Measurements from ENCODE around the gene HIGD1A. TPM values are rescaled to one million over a fixed set of nuclear protein-coding genes. Genes with fewer than 3 reads are reported as not detected.

HIGD1A gene
- total and polyA plus RNA-seq, 8 donors: 62.0 to 413 (median 189) TPM

DNA sequence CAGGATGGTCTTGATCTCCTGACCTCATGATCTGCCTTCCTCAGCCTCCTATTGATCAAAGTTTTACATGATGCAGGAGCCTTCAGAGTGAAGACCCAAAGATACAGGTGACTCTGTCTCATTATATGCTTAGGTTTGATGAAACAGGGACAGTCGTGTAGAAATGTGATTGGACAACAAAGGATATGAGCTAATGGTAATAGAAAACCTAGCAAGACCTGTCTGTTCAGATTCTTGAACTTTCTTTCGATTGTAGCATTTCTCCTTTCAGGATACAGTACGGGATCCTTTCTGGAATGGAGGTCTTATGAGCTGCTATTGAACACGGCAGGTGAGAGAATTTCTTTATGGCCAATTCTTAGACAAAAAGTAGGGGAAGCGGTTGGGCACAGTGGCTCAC, 4.9 kb upstream of the HIGD1A start, which contains the start of gene ACKR2:
Gene ACKR2 (plus strand): TSS at position 244 of the 400 bp plus-strand sequence. CDS start 55,058 bp downstream, outside the sequence.
- no peak within 1 kb of the TSS for H3K4me3 ChIP-seq
- intact Hi-C loops (cut with DNase I; ENCODE audit: low total_unique reads): no loop called here
- peaks cover 5 to 13% (median 11%) of the 10 kb centered on the region in 4 donors for H3K4me1 ChIP-seq
- DNase-seq: no peak
- H3K36me3 ChIP-seq: no peaks in the 10 kb centered on the region
- no peak for TF ChIP-seq EP300 (IDR thresholded peaks at IDR 0.05)
- no peak for TF ChIP-seq POLR2AphosphoS5 (IDR thresholded peaks at IDR 0.05)
- TF ChIP-seq, protein P1, sequence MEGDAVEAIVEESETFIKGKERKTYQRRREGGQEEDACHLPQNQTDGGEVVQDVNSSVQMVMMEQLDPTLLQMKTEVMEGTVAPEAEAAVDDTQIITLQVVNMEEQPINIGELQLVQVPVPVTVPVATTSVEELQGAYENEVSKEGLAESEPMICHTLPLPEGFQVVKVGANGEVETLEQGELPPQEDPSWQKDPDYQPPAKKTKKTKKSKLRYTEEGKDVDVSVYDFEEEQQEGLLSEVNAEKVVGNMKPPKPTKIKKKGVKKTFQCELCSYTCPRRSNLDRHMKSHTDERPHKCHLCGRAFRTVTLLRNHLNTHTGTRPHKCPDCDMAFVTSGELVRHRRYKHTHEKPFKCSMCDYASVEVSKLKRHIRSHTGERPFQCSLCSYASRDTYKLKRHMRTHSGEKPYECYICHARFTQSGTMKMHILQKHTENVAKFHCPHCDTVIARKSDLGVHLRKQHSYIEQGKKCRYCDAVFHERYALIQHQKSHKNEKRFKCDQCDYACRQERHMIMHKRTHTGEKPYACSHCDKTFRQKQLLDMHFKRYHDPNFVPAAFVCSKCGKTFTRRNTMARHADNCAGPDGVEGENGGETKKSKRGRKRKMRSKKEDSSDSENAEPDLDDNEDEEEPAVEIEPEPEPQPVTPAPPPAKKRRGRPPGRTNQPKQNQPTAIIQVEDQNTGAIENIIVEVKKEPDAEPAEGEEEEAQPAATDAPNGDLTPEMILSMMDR (IDR thresholded peaks at IDR 0.05): no peak
- TF ChIP-seq POLR2A (IDR thresholded peaks at IDR 0.05): no peak
- H3K9me3 ChIP-seq: no peaks in the 10 kb centered on the region
- H3K27me3 ChIP-seq: no peaks in the 10 kb centered on the region
- no peak within 1 kb of the TSS for H3K27ac ChIP-seq
- 86 to 90% (median 90%) methylated on average over 5 of the region's 5 CpGs for WGBS, 5 donors

DNA sequence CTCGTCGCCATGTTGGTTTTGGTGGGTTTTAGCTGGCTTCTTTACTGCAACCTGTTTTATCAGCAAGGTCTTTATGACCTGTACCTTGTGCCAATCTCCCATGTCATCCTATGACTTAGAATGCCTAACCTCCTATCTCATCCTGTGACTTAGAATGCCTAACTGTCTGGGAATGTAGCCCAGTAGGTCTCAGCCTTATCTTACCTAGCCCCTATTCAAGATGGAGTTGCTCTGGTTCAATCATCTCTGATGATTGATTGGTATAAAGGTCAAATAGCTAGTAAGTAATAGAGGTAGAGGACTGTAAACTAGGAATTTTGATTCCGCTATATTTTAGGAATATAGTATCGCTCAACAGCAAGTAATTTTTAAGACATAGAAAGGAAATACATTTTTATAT, 3.6 kb upstream of the HIGD1A start:
- Histone ChIP-seq H3K27ac (no peak overlapping the region), H3K4me3 (no peak overlapping the region), H3K27me3 (no peaks in the 10 kb centered on the region), H3K9me3 (no peaks in the 10 kb centered on the region), H3K4me1 (peaks cover 9 to 18% (median 14%) of the 10 kb centered on the region in 4 donors), H3K36me3 (no peaks in the 10 kb centered on the region)
- WGBS, 5 donors: 86 to 96% (median 94%) methylated on average over 4 of the region's 4 CpGs
- TF ChIP-seq POLR2A (IDR thresholded peaks at IDR 0.05) (no peak), POLR2AphosphoS5 (IDR thresholded peaks at IDR 0.05) (no peak), EP300 (IDR thresholded peaks at IDR 0.05) (no peak)
- DNase-seq: no peak
- intact Hi-C loops (cut with DNase I; ENCODE audit: low total_unique reads): no loop called here

DNA sequence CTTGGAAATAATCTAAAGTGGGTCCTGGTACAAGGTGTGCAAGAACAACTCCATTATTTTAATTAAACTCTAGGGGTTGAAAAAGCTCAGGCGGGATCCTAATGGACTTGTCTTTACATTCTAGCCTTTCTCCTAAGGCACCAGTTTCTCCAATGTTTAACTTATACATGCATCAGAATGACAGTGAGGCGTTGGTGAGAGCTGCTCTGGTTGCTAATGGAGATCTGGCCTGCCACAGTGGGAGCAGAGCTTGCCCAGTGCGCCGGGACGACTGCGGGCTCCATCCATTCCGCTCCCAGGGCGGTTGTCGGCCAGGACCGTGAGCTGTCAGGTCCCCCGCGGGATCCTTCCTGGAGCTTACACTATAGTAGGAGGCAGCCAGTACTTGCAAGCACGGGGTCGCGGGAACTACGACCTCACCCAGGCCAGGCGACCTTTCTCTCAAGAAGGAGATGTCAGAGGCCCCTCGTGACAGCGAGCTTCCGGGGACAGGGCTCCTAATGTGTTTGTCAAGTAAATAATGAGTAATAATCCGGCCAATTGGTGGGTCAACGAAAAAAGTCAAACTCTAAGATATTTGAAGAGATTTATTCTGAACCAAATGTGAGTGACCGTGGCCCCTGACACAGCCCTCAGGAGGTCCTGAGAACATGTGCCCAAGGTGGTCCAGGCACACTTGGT, 991 bp upstream of the HIGD1A start:
- no peaks in the 10 kb centered on the region for H3K27me3 ChIP-seq
- no peaks in the 10 kb centered on the region for H3K9me3 ChIP-seq
- H3K36me3 ChIP-seq: no peaks in the 10 kb centered on the region
- H3K27ac ChIP-seq: peak overlapping the region; percentile 74 to 100 (median 98)
- peak overlapping the region; percentile 69 to 79 (median 72) for H3K4me3 ChIP-seq
- WGBS, 5 donors: 17 to 31% (median 25%) methylated on average over 23 of the region's 23 CpGs
- peak; percentile 59 to 62 for DNase-seq
- no peak for TF ChIP-seq POLR2A (IDR thresholded peaks at IDR 0.05)
- TF ChIP-seq, protein P1 (IDR thresholded peaks at IDR 0.05): no peak
- no peak for TF ChIP-seq EP300 (IDR thresholded peaks at IDR 0.05)
- TF ChIP-seq POLR2AphosphoS5 (IDR thresholded peaks at IDR 0.05): no peak
- H3K4me1 ChIP-seq: peaks cover 18 to 44% (median 34%) of the 10 kb centered on the region in 4 donors
- intact Hi-C loops (cut with DNase I; ENCODE audit: low total_unique reads): no loop called here

DNA sequence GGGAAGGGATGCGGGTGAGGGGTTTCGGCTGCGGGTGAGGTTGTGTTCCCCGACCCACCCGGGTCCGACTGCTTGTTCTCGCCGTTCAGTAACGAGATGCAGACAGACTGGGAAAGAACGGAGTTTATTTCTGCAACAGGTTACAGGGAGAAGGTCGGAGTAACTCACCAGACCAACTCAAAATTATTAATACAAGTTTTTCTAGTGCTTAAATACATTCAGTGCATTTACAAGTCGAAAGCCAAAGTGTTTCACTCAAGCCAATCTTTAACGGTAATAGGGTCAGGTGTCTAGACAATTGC, 492 bp upstream of the HIGD1A start:
- Histone ChIP-seq H3K9me3 (no peaks in the 10 kb centered on the region), H3K36me3 (no peaks in the 10 kb centered on the region), H3K4me3 (peak overlapping the region; percentile 69 to 79 (median 72)), H3K4me1 (peaks cover 23 to 49% (median 39%) of the 10 kb centered on the region in 4 donors), H3K27me3 (no peaks in the 10 kb centered on the region), H3K27ac (peak overlapping the region; percentile 96 to 100 (median 98))
- WGBS, 5 donors: 0 to 2% (median 1%) methylated on average over 11 to 13 of the region's 13 CpGs
- intact Hi-C loops (cut with DNase I; ENCODE audit: low total_unique reads): no loop called here
- TF ChIP-seq POLR2AphosphoS5 (IDR thresholded peaks at IDR 0.05) (no peak), EP300 (IDR thresholded peaks at IDR 0.05) (no peak), POLR2A (IDR thresholded peaks at IDR 0.05) (no peak)
- TF ChIP-seq, protein P1 (IDR thresholded peaks at IDR 0.05): no peak
- no peak for DNase-seq
